HEK293T (cell line): Measurements from ENCODE around the gene KDM4C.

ENCODE experiments used
- CTCF ChIA-PET: fragments of 350-600 bp; formaldehyde crosslinking; extraction: SDS; loops from one replicate; lab custom pipeline; 2021; ENCODE audit warnings: antibody characterized with exemption, inconsistent platforms; lab: Yijun Ruan, JAX
- POLR2A ChIA-PET: fragments of 350-600 bp; formaldehyde crosslinking; extraction: SDS; loops from one replicate; lab custom pipeline; 2020; ENCODE audit warnings: antibody characterized with exemption, inconsistent platforms; lab: Yijun Ruan, JAX
- DNase-seq: peaks from one replicate; pipeline ENCODE4 v3.0.0; 2012; ENCODE audit warnings: mixed read lengths; ENCODE audit errors: extremely low spot score
- ARNT ChIP-seq: fragments of 450-650 bp; IDR thresholded peaks from 2 replicates; pipeline ENCODE4 v1.6.1; 2017; ENCODE audit warnings: mild to moderate bottlenecking
- BHLHE40 ChIP-seq: fragments of 450-650 bp; IDR thresholded peaks from 2 replicates; pipeline ENCODE4 v1.6.1; 2016; ENCODE audit warnings: mild to moderate bottlenecking, moderate library complexity, borderline replicate concordance
- CTBP1 ChIP-seq: fragments of 450-650 bp; IDR thresholded peaks from 2 replicates; pipeline ENCODE4 v1.6.1; 2016; ENCODE audit warnings: borderline replicate concordance
- ELF4 ChIP-seq: fragments of 450-650 bp; IDR thresholded peaks from 2 replicates; pipeline ENCODE4 v1.6.1; 2017; ENCODE audit warnings: antibody characterized with exemption
- FOXA1 ChIP-seq: fragments of 450-650 bp; IDR thresholded peaks from 2 replicates; pipeline ENCODE4 v1.6.1; 2016; ENCODE audit warnings: mild to moderate bottlenecking
- FOXK2 ChIP-seq: fragments of 450-650 bp; IDR thresholded peaks from 2 replicates; pipeline ENCODE4 v1.6.1; 2016; ENCODE audit warnings: mild to moderate bottlenecking
- FOXM1 ChIP-seq: fragments of 450-650 bp; IDR thresholded peaks from 2 replicates; pipeline ENCODE4 v1.6.1; 2017; ENCODE audit warnings: mild to moderate bottlenecking, borderline replicate concordance
- HDGF ChIP-seq: fragments of 450-650 bp; IDR thresholded peaks from 2 replicates; pipeline ENCODE4 v1.6.1; 2017; ENCODE audit warnings: antibody characterized with exemption, borderline replicate concordance
- L3MBTL2 ChIP-seq: fragments of 450-650 bp; conservative IDR thresholded peaks from 2 replicates; pipeline ENCODE4 v1.6.1; 2016; ENCODE audit warnings: mild to moderate bottlenecking
- LEF1 ChIP-seq: fragments of 450-650 bp; IDR thresholded peaks from 2 replicates; pipeline ENCODE4 v1.6.1; 2017; ENCODE audit warnings: mild to moderate bottlenecking, borderline replicate concordance
- NFRKB ChIP-seq: fragments of 450-650 bp; IDR thresholded peaks from 2 replicates; pipeline ENCODE4 v1.6.1; 2016; ENCODE audit warnings: mild to moderate bottlenecking, moderate library complexity
- SP1 ChIP-seq: fragments of 450-650 bp; IDR thresholded peaks from 2 replicates; pipeline ENCODE4 v1.6.1; 2017
- SUZ12 ChIP-seq: fragments of 450-650 bp; IDR thresholded peaks from 2 replicates; pipeline ENCODE4 v1.6.1; 2016; ENCODE audit warnings: mild to moderate bottlenecking
- TARDBP ChIP-seq: fragments of 450-650 bp; IDR thresholded peaks from 2 replicates; pipeline ENCODE4 v1.6.1; 2016
- ZNF384 ChIP-seq: fragments of 450-650 bp; IDR thresholded peaks from 2 replicates; pipeline ENCODE4 v1.6.1; 2016
- TF ChIP-seq, protein P1 (sequence below): fragments of 450-650 bp; IDR thresholded peaks from 2 replicates; pipeline ENCODE4 v1.6.1; 2016

The KDM4C gene

DNA sequence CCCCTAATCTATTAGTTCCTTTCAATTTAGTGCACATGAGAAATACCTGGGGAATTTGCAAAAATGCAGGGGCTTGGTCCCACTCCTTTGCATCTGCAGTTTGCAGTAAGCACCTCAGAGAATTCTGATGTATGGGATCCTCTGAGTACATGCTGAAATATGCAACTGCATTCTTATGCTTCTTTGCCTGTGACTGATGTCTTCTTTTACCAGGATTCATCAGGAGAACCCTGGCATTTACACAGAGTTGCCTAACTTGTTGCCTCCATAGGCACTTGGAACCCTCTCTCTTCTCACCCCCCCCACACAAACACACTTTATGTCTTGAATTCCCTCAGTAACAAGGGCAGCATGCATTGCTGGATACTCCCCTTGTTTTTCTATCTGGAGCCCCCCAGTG is 173.1 kb downstream of the KDM4C start:
- ChIA-PET POLR2A (no interaction called here), CTCF (no interaction called here)
- DNase-seq, result no peak
- TF ChIP-seq ZNF384 (no peak), FOXM1 (no peak), LEF1 (no peak), SP1 (no peak), BHLHE40 (no peak), ELF4 (no peak), L3MBTL2 (no peak), TARDBP (no peak), FOXK2 (no peak), HDGF (no peak), ARNT (no peak), NFRKB (no peak), FOXA1 (no peak), SUZ12 (no peak), CTBP1 (no peak)
- TF ChIP-seq, protein P1, sequence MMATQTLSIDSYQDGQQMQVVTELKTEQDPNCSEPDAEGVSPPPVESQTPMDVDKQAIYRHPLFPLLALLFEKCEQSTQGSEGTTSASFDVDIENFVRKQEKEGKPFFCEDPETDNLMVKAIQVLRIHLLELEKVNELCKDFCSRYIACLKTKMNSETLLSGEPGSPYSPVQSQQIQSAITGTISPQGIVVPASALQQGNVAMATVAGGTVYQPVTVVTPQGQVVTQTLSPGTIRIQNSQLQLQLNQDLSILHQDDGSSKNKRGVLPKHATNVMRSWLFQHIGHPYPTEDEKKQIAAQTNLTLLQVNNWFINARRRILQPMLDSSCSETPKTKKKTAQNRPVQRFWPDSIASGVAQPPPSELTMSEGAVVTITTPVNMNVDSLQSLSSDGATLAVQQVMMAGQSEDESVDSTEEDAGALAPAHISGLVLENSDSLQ, result no peak

DNA sequence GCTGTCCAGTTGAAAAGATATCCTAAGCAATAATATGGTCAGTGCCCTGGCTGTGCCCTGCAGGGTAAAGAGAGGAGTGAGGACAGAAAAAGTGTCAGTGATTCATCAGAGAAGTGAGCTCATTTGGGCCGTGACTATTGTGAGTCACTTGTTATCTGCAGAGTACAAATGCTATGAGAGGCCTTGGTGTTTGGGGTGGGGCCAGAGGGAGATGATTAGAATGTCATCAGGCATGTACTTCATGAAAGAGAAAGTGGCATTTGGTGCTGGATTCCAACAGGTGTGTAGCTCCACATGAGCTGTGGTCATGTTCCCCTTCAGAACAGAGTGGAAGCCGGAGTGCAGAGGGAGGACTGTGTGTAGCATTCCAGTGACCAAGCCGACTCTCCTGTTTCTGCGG is 174.1 kb downstream of the KDM4C start:
- CTCF ChIA-PET, result no interaction called here
- DNase-seq, result no peak
- POLR2A ChIA-PET, result no interaction called here
- TF ChIP-seq, protein P1, result no peak
- TF ChIP-seq FOXM1 (no peak), FOXA1 (no peak), FOXK2 (no peak), ELF4 (no peak), BHLHE40 (no peak), ZNF384 (no peak), HDGF (no peak), ARNT (no peak), SUZ12 (no peak), TARDBP (no peak), SP1 (no peak), L3MBTL2 (no peak)

DNA sequence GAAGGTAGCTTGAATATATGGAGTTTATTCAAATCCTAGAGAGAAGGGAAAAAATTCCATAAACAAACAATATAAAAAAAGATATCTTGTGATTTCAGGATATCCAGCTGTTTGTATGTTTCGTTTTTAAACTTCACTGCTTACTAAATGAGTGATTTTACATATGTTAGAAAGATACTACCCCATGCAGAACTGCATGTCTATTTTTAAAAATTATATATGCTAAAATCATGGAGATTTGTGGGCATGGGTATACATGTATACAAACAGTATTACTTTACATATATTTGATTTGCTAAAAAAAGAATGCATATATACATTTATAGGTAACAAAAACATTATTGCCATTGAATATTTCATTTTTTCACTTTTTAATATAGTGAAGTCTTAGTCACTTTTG is 178.3 kb downstream of the KDM4C start:
- ChIA-PET POLR2A (no interaction called here), CTCF (no interaction called here)
- TF ChIP-seq SUZ12 (no peak), ARNT (no peak), CTBP1 (no peak), SP1 (no peak), ZNF384 (no peak), TARDBP (no peak), LEF1 (no peak), FOXK2 (no peak), BHLHE40 (no peak), L3MBTL2 (no peak)
- TF ChIP-seq, protein P1, result no peak
- no peak for DNase-seq

DNA sequence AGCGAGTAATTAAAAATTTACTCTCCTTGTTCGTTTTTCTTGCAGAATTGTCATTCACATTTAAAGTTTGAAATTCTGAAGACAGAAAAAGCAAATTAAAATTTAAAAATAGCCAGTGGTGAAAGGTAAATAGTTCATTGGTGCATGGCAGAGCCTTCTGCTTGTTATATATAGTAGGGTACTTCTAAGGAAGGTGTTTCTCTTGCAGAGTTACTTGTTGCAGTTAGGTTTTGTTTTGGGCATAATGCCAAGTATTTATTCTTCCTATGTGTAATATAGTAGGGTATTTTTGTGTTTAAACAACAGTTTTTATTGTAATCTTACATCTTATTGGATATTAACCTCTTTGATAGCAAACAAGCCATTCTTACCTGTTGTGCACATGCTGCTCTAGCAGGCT is 179.4 kb downstream of the KDM4C start:
- no peak for TF ChIP-seq TARDBP
- no peak for TF ChIP-seq SUZ12
- DNase-seq, result no peak
- ChIA-PET POLR2A (no interaction called here), CTCF (no interaction called here)

DNA sequence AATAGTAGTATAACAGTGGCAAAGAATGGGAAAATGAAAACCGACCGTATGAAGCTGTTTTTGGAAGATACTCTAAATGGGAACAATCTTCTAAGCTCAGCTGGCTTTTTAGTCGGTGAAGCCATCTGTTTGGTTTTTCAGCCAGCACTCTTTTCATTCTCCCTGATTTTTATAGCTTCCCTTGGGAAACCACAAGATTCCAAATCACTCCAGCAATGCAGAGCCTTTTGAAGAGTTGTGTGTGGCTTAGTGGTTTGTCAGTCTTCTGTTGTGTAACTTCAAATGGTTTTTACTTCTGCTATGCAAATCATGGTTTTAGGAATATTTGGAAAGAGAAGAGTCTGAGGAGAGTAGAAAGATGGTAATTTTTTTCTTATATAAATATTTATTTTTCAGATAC is 180.7 kb downstream of the KDM4C start:
- no peak for DNase-seq
- CTCF ChIA-PET, result no interaction called here
- POLR2A ChIA-PET, result no interaction called here
- TF ChIP-seq SP1 (no peak), SUZ12 (no peak), L3MBTL2 (no peak), LEF1 (no peak), ARNT (no peak), BHLHE40 (no peak), CTBP1 (no peak), ELF4 (no peak), FOXA1 (no peak), FOXK2 (no peak), NFRKB (no peak), ZNF384 (no peak), TARDBP (no peak), HDGF (no peak), FOXM1 (no peak)
- TF ChIP-seq, protein P1, result no peak

DNA sequence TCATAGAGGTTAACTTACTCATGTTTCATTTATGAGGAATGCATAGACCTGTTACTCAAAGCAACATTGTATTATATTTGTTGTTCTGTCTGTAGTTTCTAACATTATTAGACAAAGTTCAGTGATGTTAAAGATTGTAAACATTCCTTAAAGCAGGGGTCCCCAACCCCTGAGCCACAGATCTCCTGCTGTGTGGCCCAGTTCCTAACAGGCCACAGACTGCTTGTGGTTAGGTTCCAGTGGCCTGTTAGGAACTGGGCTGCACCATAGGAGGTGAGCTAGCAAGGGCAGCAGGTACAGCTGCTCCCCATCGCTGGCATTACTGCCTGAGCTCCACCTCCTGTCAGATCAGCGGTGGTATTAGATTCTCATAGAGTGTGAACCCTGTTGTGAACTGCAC is 181.1 kb downstream of the KDM4C start:
- TF ChIP-seq SUZ12 (no peak), FOXM1 (no peak), HDGF (no peak), SP1 (no peak), CTBP1 (no peak), TARDBP (no peak), ZNF384 (no peak), LEF1 (no peak), NFRKB (no peak), ARNT (no peak), FOXA1 (no peak), FOXK2 (no peak), L3MBTL2 (no peak), BHLHE40 (no peak), ELF4 (no peak)
- TF ChIP-seq, protein P1, result no peak
- ChIA-PET CTCF (no interaction called here), POLR2A (no interaction called here)
- DNase-seq, result no peak
